PC-9 (cell line): ENCODE measurements around the gene TNS1. TPM values are rescaled to one million over a fixed set of nuclear protein-coding genes. Genes with fewer than 3 reads are reported as not detected.

Source experiments
- BruUV-seq: library from RNA; stranded (reverse); fragments of 400-500 nt; replicated peaks from 2 replicates; lab custom pipeline; 2021; lab: Mats Ljungman, UMichigan
- CTCF ChIA-PET: fragments of 300-600 bp; sonication (Branson Sonifier 250); formaldehyde crosslinking; loops from one replicate; lab custom pipeline; 2022; ENCODE audit warnings: antibody characterized with exemption; lab: Charles Lee
- POLR2A ChIA-PET: fragments of 300-600 bp; sonication (Branson Sonifier 250); formaldehyde crosslinking; loops from one replicate; lab custom pipeline; 2022; ENCODE audit warnings: antibody characterized with exemption; ENCODE audit not compliant: unreplicated experiment; lab: Charles Lee
- DNase-seq, 2 experiments: peaks; one replicate each; pipeline versions ENCODE4 v3.0.0 to v3.0.0-alpha.2; 2015 to 2022; ENCODE audit warnings: mixed read lengths in 1 of 2
- H2AFZ ChIP-seq: fragments of 200-600 bp; sonication (generic); 2 replicates; pipeline ENCODE4 v1.8.1; 2017; ENCODE audit warnings: antibody characterized with exemption
- H3F3A ChIP-seq: fragments of 200-600 bp; sonication (generic); 2 replicates; pipeline ENCODE4 v1.8.1; 2017; ENCODE audit warnings: antibody characterized with exemption, mild to moderate bottlenecking, low read depth; ENCODE audit not compliant: insufficient read depth
- H3K27ac ChIP-seq: fragments of 200-600 bp; sonication (generic); 2 replicates; pipeline ENCODE4 v1.6.1; 2016; ENCODE audit warnings: mixed run types
- H3K27me3 ChIP-seq: fragments of 200-600 bp; sonication (generic); 2 replicates; pipeline ENCODE4 v1.6.1; 2016; ENCODE audit warnings: low read depth, mixed run types; ENCODE audit not compliant: insufficient read depth
- H3K36me3 ChIP-seq: fragments of 200-600 bp; sonication (generic); 2 replicates; pipeline ENCODE4 v1.6.1; 2016; ENCODE audit warnings: low read depth, mixed run types
- H3K4me1 ChIP-seq: fragments of 200-600 bp; sonication (generic); replicated peaks from 2 replicates; pipeline ENCODE4 v1.6.1; 2016; ENCODE audit warnings: mixed run types; ENCODE audit not compliant: insufficient read depth
- H3K4me2 ChIP-seq: fragments of 200-600 bp; sonication (generic); 2 replicates; pipeline ENCODE4 v1.6.1; 2017; ENCODE audit warnings: mixed run types
- H3K4me3 ChIP-seq: fragments of 200-600 bp; sonication (generic); 2 replicates; pipeline ENCODE4 v1.6.1; 2016; ENCODE audit warnings: mixed run types
- H3K79me2 ChIP-seq: fragments of 200-600 bp; sonication (generic); 2 replicates; pipeline ENCODE4 v1.6.1; 2017; ENCODE audit warnings: low read depth, mixed run types
- H3K9me2 ChIP-seq: fragments of 200-600 bp; sonication (generic); 2 replicates; pipeline ENCODE4 v1.8.1; 2017; ENCODE audit warnings: mild to moderate bottlenecking; ENCODE audit not compliant: insufficient read depth
- H3K9me3 ChIP-seq: fragments of 200-600 bp; sonication (generic); 2 replicates; pipeline ENCODE4 v1.8.1; 2016; ENCODE audit warnings: low read depth; ENCODE audit not compliant: insufficient read depth
- H4K20me1 ChIP-seq: fragments of 200-600 bp; sonication (generic); 2 replicates; pipeline ENCODE4 v1.8.1; 2017; ENCODE audit not compliant: insufficient read depth
- CTCF ChIP-seq: fragments of 200-600 bp; sonication (generic); conservative IDR thresholded peaks from 2 replicates; pipeline ENCODE4 v1.6.1; 2017; ENCODE audit warnings: mixed run types, antibody characterized with exemption, mild to moderate bottlenecking, moderate library complexity
- EZH2 ChIP-seq: fragments of 200-600 bp; sonication (generic); IDR thresholded peaks from 2 replicates; pipeline ENCODE4 v1.8.0; 2017; ENCODE audit warnings: antibody characterized with exemption, low read depth
- intact Hi-C: fragments of 100-400 bp; cut with micrococcal nuclease; formaldehyde crosslinking; loops from one replicate; pipeline ENCODE4 v1.10.0; 2022; ENCODE audit not compliant: unreplicated experiment
- total RNA-seq: library from RNA; stranded (reverse); gene quantifications from 2 replicates; pipeline ENCODE4 v1.2.3, GENCODE V29; 2021

Gene TNS1
- total RNA-seq, 1 experiment from 2014 or later = 5.5 TPM

GRCh38 chr2:217863883-217864282, 138.9 kb downstream of the TNS1 start:
- no peak overlapping the region for H3K4me3 ChIP-seq
- no peak overlapping the region for H3K27ac ChIP-seq
- CTCF ChIA-PET = no interaction called here

GRCh38 chr2:217861334-217861877, 141.4 kb downstream of the TNS1 start:
- CTCF ChIA-PET = no interaction called here
- Histone ChIP-seq H3K27me3 (no peaks in the 10 kb centered on the region; the same call in 1 of the 2 replicates), H3K4me1 (no peaks in the 10 kb centered on the region), H3K4me2 (no peak overlapping the region), H3K79me2 (no peaks in the 10 kb centered on the region), H3K4me3 (no peak overlapping the region), H3K27ac (no peak overlapping the region), H3K9me3 (no peaks in the 10 kb centered on the region), H3K36me3 (no peaks in the 10 kb centered on the region), H2AFZ (no peak overlapping the region), H4K20me1 (no peaks in the 10 kb centered on the region), H3F3A (no peaks in the 10 kb centered on the region), H3K9me2 (no peaks in the 10 kb centered on the region)
- intact Hi-C loops = no loop called here
- TF ChIP-seq CTCF = no peak
- no peak for TF ChIP-seq EZH2
- no TSS peak for BruUV-seq
- DNase-seq = no peak
- POLR2A ChIA-PET = no interaction called here

More at GRCh38 chr2:217863883-217864282, 138.9 kb downstream of the TNS1 start:
- Histone ChIP-seq H3K79me2 (no peaks in the 10 kb centered on the region), H3F3A (no peaks in the 10 kb centered on the region), H4K20me1 (no peaks in the 10 kb centered on the region), H3K36me3 (no peaks in the 10 kb centered on the region), H3K27me3 (no peaks in the 10 kb centered on the region; the same call in none of the 2 replicates), H3K4me2 (no peak overlapping the region), H2AFZ (no peak overlapping the region), H3K4me1 (no peaks in the 10 kb centered on the region), H3K9me2 (no peaks in the 10 kb centered on the region), H3K9me3 (no peaks in the 10 kb centered on the region)
- TF ChIP-seq CTCF = no peak
- TF ChIP-seq EZH2 = no peak
- POLR2A ChIA-PET = no interaction called here
- DNase-seq = no peak
- BruUV-seq = no TSS peak
- intact Hi-C loops = no loop called here

GRCh38 chr2:217859926-217860325, 142.9 kb downstream of the TNS1 start:
- Histone ChIP-seq H4K20me1 (no peaks in the 10 kb centered on the region), H3K9me2 (no peaks in the 10 kb centered on the region), H2AFZ (no peak overlapping the region), H3F3A (no peaks in the 10 kb centered on the region), H3K4me2 (no peak overlapping the region), H3K4me3 (no peak overlapping the region), H3K27ac (no peak overlapping the region), H3K27me3 (no peaks in the 10 kb centered on the region; the same call in 1 of the 2 replicates), H3K9me3 (no peaks in the 10 kb centered on the region), H3K79me2 (no peaks in the 10 kb centered on the region), H3K36me3 (no peaks in the 10 kb centered on the region), H3K4me1 (no peaks in the 10 kb centered on the region)
- TF ChIP-seq EZH2 (no peak), CTCF (no peak)
- CTCF ChIA-PET = no interaction called here
- intact Hi-C loops = no loop called here
- DNase-seq = no peak
- POLR2A ChIA-PET = no interaction called here
- BruUV-seq = no TSS peak
